ELR (cell line): ENCODE data around the gene TMOD2.

Experiments used
- DNase-seq: peaks from one replicate; pipeline ENCODE4 v3.0.0-alpha.2; 2015; ENCODE audit warnings: low read depth

Gene TMOD2

GRCh38 chr15:51856714-51857380, 105.5 kb downstream of the TMOD2 start:
- no peak for DNase-seq

GRCh38 chr15:51861557-51862359, 110.4 kb downstream of the TMOD2 start:
- DNase-seq: no peak

DNA sequence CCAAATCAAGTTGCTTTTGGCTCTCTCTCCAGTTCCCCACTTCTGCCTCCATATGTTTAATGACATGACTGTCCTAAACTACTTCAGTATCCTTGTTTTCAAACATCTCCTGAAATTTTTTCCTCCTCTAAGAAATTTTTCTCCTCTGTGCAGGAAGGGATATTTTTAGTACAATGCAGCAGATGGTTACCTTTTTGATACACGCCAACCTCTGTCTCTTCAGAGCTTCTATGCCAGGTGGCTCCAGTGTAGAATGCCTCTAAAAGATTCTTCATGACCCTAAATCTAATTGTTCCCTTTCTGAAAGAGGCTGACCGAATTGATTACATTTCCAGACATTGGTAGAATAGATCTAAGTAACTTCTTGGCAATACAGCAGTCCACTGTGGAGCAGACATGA, 111.7 kb downstream of the TMOD2 start:
- no peak for DNase-seq

- DNase-seq: no peak
Measured at GRCh38 chr15:51864408-51865056, 113.1 kb downstream of the TMOD2 start.

- DNase-seq: no peak
Measured at GRCh38 chr15:51865317-51865716, 113.9 kb downstream of the TMOD2 start.
